ENCODE results near the gene CLIP2. TPM values are rescaled to one million over a fixed set of nuclear protein-coding genes. Genes with fewer than 3 reads are reported as not detected.

Gene CLIP2
- total RNA-seq, 1 experiment from 2014 or later, result 21.6 TPM

GRCh38 chr7:74420006-74420405 is 130.8 kb downstream of the CLIP2 start:
- no peaks in the 10 kb centered on the region for H3K23me2 ChIP-seq (ENCODE audit: insufficient read length, low read depth, low read length, poor library complexity, severe bottlenecking)
- H4K8ac ChIP-seq (replicated peaks; ENCODE audit: insufficient read length, low read depth, low read length), result no peak overlapping the region
- H3K9me3 ChIP-seq (ENCODE audit: control insufficient read depth, low read depth, low read length), result no peaks in the 10 kb centered on the region
- Mint-ChIP-seq H3K27me3 (ENCODE audit: low read depth) (no peaks in the 10 kb centered on the region), H3K9me3 (no peaks in the 10 kb centered on the region; a peak in 3 of 5 replicates), H3K36me3 (ENCODE audit: insufficient read depth in 1 of 3, low read depth in 3 of 3) (peaks cover 0 to 1% (median 0%) of the 10 kb centered on the region in 3 experiments; a peak in 1 of 7 replicates), H3K27ac (no peak overlapping the region; a peak in 1 of 7 replicates), H3K4me3 (no peak overlapping the region), H3K4me1 (peaks cover 0 to 2% of the 10 kb centered on the region in 2 experiments; a peak in 1 of 4 replicates)
- H2AFZ ChIP-seq (ENCODE audit: low read length), result no peak overlapping the region
- H3K18ac ChIP-seq (ENCODE audit: insufficient read length, low read depth, low read length), result no peak overlapping the region
- DNase-seq, result no peak
- H2BK120ac ChIP-seq (ENCODE audit: low read depth, low read length, poor library complexity, severe bottlenecking), result no peak overlapping the region
- no peak overlapping the region for H3K4ac ChIP-seq (ENCODE audit: low read depth, low read length)
- no peak overlapping the region for H2BK20ac ChIP-seq (ENCODE audit: low read depth, low read length, poor library complexity, severe bottlenecking)
- H3K4me1 ChIP-seq (ENCODE audit: insufficient read depth, low read length), result no peaks in the 10 kb centered on the region
- no peak overlapping the region for H3K9ac ChIP-seq (ENCODE audit: extremely low read depth, insufficient read length, low read length)
- no peak overlapping the region for H3K23ac ChIP-seq (ENCODE audit: insufficient read length, low read depth, low read length)
- no peak overlapping the region for H4K5ac ChIP-seq (ENCODE audit: insufficient read length, low read depth, low read length)
- H2BK15ac ChIP-seq (ENCODE audit: low read depth, low read length), result no peak overlapping the region
- no peaks in the 10 kb centered on the region for H3K79me1 ChIP-seq (ENCODE audit: insufficient read depth, low read depth, low read length, poor library complexity, severe bottlenecking)
- H4K20me1 ChIP-seq (ENCODE audit: control insufficient read depth, insufficient read depth, insufficient read length), result no peaks in the 10 kb centered on the region
- no peak overlapping the region for H2AK5ac ChIP-seq (ENCODE audit: insufficient read length, low read length)
- H3K27me3 ChIP-seq (ENCODE audit: insufficient read depth, low read length), result no peaks in the 10 kb centered on the region
- H3K14ac ChIP-seq (ENCODE audit: insufficient read depth, low read length), result no peak overlapping the region
- no peak overlapping the region for H3K27ac ChIP-seq (ENCODE audit: insufficient read length, low read depth, low read length)
- no peak overlapping the region for H3K4me2 ChIP-seq (ENCODE audit: insufficient read depth, insufficient read length, low read length)
- H3K56ac ChIP-seq (ENCODE audit: insufficient read length, low read depth, low read length), result no peak overlapping the region
- H2BK5ac ChIP-seq (ENCODE audit: insufficient read length, low read length), result no peak overlapping the region
- no peak for TF ChIP-seq CTCF (conservative IDR thresholded peaks at IDR 0.05)
- H3T11ph ChIP-seq (ENCODE audit: low read length), result no peak overlapping the region
- H2BK12ac ChIP-seq (ENCODE audit: insufficient read length, low read depth, low read length), result no peak overlapping the region
- H3K79me2 ChIP-seq (ENCODE audit: insufficient read depth, low read length), result no peaks in the 10 kb centered on the region
- no CpG with 5 or more reads among the region's 4 CpGs for WGBS (ENCODE audit: extremely low coverage, insufficient read length, low lambda C conversion rate)
- H4K91ac ChIP-seq (ENCODE audit: insufficient read length, low read depth, low read length), result no peak overlapping the region

Data from H9 (cell line).